HepG2 (cell line): Measurements from ENCODE around the gene C3orf80. TPM values are rescaled to one million over a fixed set of nuclear protein-coding genes. Genes with fewer than 3 reads are reported as not detected.

Experiments
- ATAC-seq: fragments of 200-7000 bp; cut with Tn5 transposase; 3 replicates; pipeline ENCODE4 v1.9.1; 2020; ENCODE audit warnings: mild to moderate bottlenecking, moderate library complexity
- BruUV-seq: library from RNA; stranded (reverse); fragments of 400-500 nt; replicated peaks from 2 replicates; lab custom pipeline; 2021; lab: Mats Ljungman, UMichigan
- CTCF ChIA-PET: fragments of 300-600 bp; formaldehyde crosslinking; extraction: SDS; loops from one replicate; lab custom pipeline; 2021; ENCODE audit warnings: low total read pairs, inconsistent platforms, low intra/inter-chr PET ratio; lab: Yijun Ruan, JAX
- POLR2A ChIA-PET: fragments of 350-600 bp; sonication (Branson Sonifier 250); formaldehyde crosslinking; loops from one replicate; lab custom pipeline; 2020; ENCODE audit warnings: antibody characterized with exemption, inconsistent platforms; lab: Yijun Ruan, JAX
- DNase-seq: peaks from one replicate; pipeline ENCODE4 v3.0.0-alpha.2; 2015; ENCODE audit warnings: low spot score
- FAIRE-seq: peaks from 3 replicates; lab custom pipeline; 2011; peaks lifted over from hg19 to GRCh38; lab: Jason Lieb, UNC
- H2AFZ ChIP-seq: one replicate; pipeline ENCODE4 v1.6.1; 2011; ENCODE audit warnings: low read length, inconsistent platforms
- H3K27ac ChIP-seq: fragments of 300-600 bp; 3 replicates; pipeline ENCODE4 v1.8.0; 2011; ENCODE audit warnings: mixed run types, mild to moderate bottlenecking, mixed read lengths, low read length, inconsistent platforms; ENCODE audit not compliant: insufficient read depth; ENCODE audit errors: extremely low read length
- H3K27me3 ChIP-seq, 2 experiments: fragments of 200-600 bp in 1 of 2; 2 replicates in 1 of 2; 3 replicates in 1 of 2; pipeline versions ENCODE4 v1.6.0 to v1.8.0; 2011; ENCODE audit warnings: low read length in 2 of 2, mild to moderate bottlenecking in 2 of 2, moderate library complexity in 2 of 2, inconsistent platforms in 1 of 2; ENCODE audit not compliant: insufficient read depth in 2 of 2, control insufficient read depth in 1 of 2
- H3K36me3 ChIP-seq, 2 experiments: fragments of 200-600 bp in 1 of 2; replicated peaks in 1 of 2; 2 replicates in 1 of 2; 3 replicates in 1 of 2; pipeline versions ENCODE4 v1.5.1 to v1.8.0; 2011; ENCODE audit warnings: low read length in 2 of 2, inconsistent platforms in 1 of 2; ENCODE audit not compliant: insufficient read depth in 2 of 2, control insufficient read depth in 1 of 2
- H3K4me1 ChIP-seq: 2 replicates; pipeline ENCODE4 v1.5.1; 2012; ENCODE audit warnings: low read length, inconsistent platforms; ENCODE audit not compliant: insufficient read depth
- H3K4me2 ChIP-seq: 2 replicates; pipeline ENCODE4 v1.6.0; 2011; ENCODE audit warnings: low read depth, low read length, inconsistent platforms
- H3K4me3 ChIP-seq, 3 experiments: fragments of 200-600 bp in 1 of 3; sonication (generic), shearing (Covaris generic) in 1 of 3; replicated peaks in 1 of 3; 2 replicates each; pipeline ENCODE4 v1.5.1; 2011 to 2016; ENCODE audit warnings: low read length in 3 of 3, inconsistent platforms in 2 of 3, low read depth in 2 of 3, mild to moderate bottlenecking in 2 of 3, control low read depth in 1 of 3, mixed read lengths in 1 of 3; ENCODE audit not compliant: insufficient read depth in 1 of 3
- H3K79me2 ChIP-seq: one replicate; pipeline ENCODE4 v1.6.1; 2011; ENCODE audit warnings: low read length, inconsistent platforms; ENCODE audit not compliant: insufficient read depth
- H3K9ac ChIP-seq: 2 replicates; pipeline ENCODE4 v1.6.0; 2011; ENCODE audit warnings: mild to moderate bottlenecking, low read depth, low read length, inconsistent platforms; ENCODE audit not compliant: insufficient read depth
- H3K9me3 ChIP-seq: 2 replicates; pipeline ENCODE4 v1.5.1; 2012; ENCODE audit warnings: mild to moderate bottlenecking, low read length
- H4K20me1 ChIP-seq: 2 replicates; pipeline ENCODE4 v1.6.0; 2011; ENCODE audit warnings: inconsistent platforms, mild to moderate bottlenecking, low read length, moderate library complexity; ENCODE audit not compliant: insufficient read depth
- KDM5B ChIP-seq: sonication (generic); formaldehyde crosslinking; IDR thresholded peaks from 2 replicates; pipeline ENCODE4 v1.4.0; 2020; ENCODE audit warnings: missing genetic modification reagents, mild to moderate bottlenecking, borderline replicate concordance
- MAFF ChIP-seq: IDR thresholded peaks from 2 replicates; pipeline ENCODE4 v1.6.1; 2011; ENCODE audit warnings: low read depth, low read length, improper control_type of control experiment
- MAFK ChIP-seq, 2 experiments: IDR thresholded peaks in 1 of 2; conservative IDR thresholded peaks in 1 of 2; 2 replicates each; pipeline ENCODE4 v1.6.1; 2011; ENCODE audit warnings: improper control_type of control experiment in 2 of 2, low read length in 2 of 2
- ONECUT2 ChIP-seq: sonication (generic); formaldehyde crosslinking; IDR thresholded peaks from 2 replicates; pipeline ENCODE4 v1.4.0; 2020; ENCODE audit warnings: missing genetic modification reagents
- POGK ChIP-seq: sonication (generic); formaldehyde crosslinking; conservative IDR thresholded peaks from 2 replicates; pipeline ENCODE4 v1.8.0; 2022; ENCODE audit warnings: mild to moderate bottlenecking, moderate library complexity, missing genetic modification reagents
- RBAK ChIP-seq: sonication (generic); formaldehyde crosslinking; IDR thresholded peaks from 2 replicates; pipeline ENCODE4 v1.5.1; 2020; ENCODE audit warnings: mild to moderate bottlenecking, missing genetic modification reagents
- ZBTB42 ChIP-seq: sonication (generic); formaldehyde crosslinking; IDR thresholded peaks from 2 replicates; pipeline ENCODE4 v1.5.0; 2020; ENCODE audit warnings: mild to moderate bottlenecking, missing genetic modification reagents
- ZNF367 ChIP-seq: sonication (generic); formaldehyde crosslinking; IDR thresholded peaks from 2 replicates; pipeline ENCODE4 v1.4.0; 2020; ENCODE audit warnings: missing genetic modification reagents, borderline replicate concordance
- ZNF550 ChIP-seq: sonication (generic); formaldehyde crosslinking; IDR thresholded peaks from 2 replicates; pipeline ENCODE4 v1.4.0; 2020; ENCODE audit warnings: mild to moderate bottlenecking, missing genetic modification reagents, borderline replicate concordance
- ZNF598 ChIP-seq: sonication (generic); formaldehyde crosslinking; IDR thresholded peaks from 2 replicates; pipeline ENCODE4 v1.5.1; 2020; ENCODE audit warnings: mild to moderate bottlenecking, missing genetic modification reagents, borderline replicate concordance
- WGBS: methylation state at CpG from one replicate; pipeline ENCODE4 v1.1.6; 2017; ENCODE audit warnings: low lambda C conversion rate; 5-methylcytosine and 5-hydroxymethylcytosine counted together
- in situ Hi-C: cut with HindIII; loops from 2 replicates; pipeline ENCODE4 v1.10.0; 2017; ENCODE audit warnings: low pct_unique_long_range_greater_than_20kb; ENCODE audit not compliant: extremely low pct_ligation_motif_present
- intact Hi-C: fragments of 100-400 bp; cut with micrococcal nuclease; formaldehyde crosslinking; loops from one replicate; pipeline ENCODE4 v1.10.0; 2022; ENCODE audit not compliant: unreplicated experiment
- polyA plus RNA-seq, 8 experiments: library from polyadenylated mRNA; depleted of rRNA in 3 of 8; stranded (reverse) in 7 of 8; unstranded in 1 of 8; fragments of >200 nt; fragmentation: Illumina TruSeq in 4 of 8; extraction: Trizol in 4 of 8; gene quantifications; 2 replicates each; pipeline versions ENCODE4 v1.2.1 to v1.2.3, GENCODE V29; 2011 to 2016; ENCODE audit warnings: low read depth in 4 of 8, missing spikeins in 1 of 8, mixed read lengths in 1 of 8; ENCODE audit not compliant: insufficient read depth in 1 of 8
- total RNA-seq, 5 experiments: library from RNA; depleted of rRNA; stranded (reverse); fragments of >200 nt; fragmentation: Illumina TruSeq; extraction: Trizol; gene quantifications; 2 replicates each; pipeline ENCODE4 v1.2.3, GENCODE V29; 2016; ENCODE audit warnings: low read depth in 1 of 5

The C3orf80 gene
- total and polyA plus RNA-seq, 2 of the 13 experiments (the other 11 are each of a cell fraction or from before 2014, with no cell fraction given) = 0.03 to 0.04 TPM

- Histone ChIP-seq H3K4me3 (no peak overlapping the region), H4K20me1 (no peaks in the 10 kb centered on the region), H3K79me2 (no peaks in the 10 kb centered on the region), H3K4me2 (no peak overlapping the region), H3K9me3 (no peaks in the 10 kb centered on the region), H3K27ac (no peak overlapping the region), H2AFZ (no peak overlapping the region), H3K4me1 (no peaks in the 10 kb centered on the region), H3K9ac (no peak overlapping the region), H3K36me3 (no peaks in the 10 kb centered on the region), H3K27me3 (peaks cover 0 to 23% of the 10 kb centered on the region in 2 experiments; a peak in 3 of 5 replicates)
- DNase-seq = no peak
- no peak for FAIRE-seq
- intact Hi-C loops = no loop called here
- ChIA-PET POLR2A (no interaction called here), CTCF (no interaction called here)
- ATAC-seq = no peak
- no TSS peak for BruUV-seq
- WGBS = 90% methylated on average over 2 of the region's 2 CpGs
- in situ Hi-C loops = no loop called here
- TF ChIP-seq MAFK (conservative IDR thresholded peaks at IDR 0.05 in 1 of 2, IDR thresholded peaks at IDR 0.05 in 1 of 2; ENCODE audit: low read length in 2 of 2) (peak; percentile 30 to 44; a peak in 2 of 4 replicates), ONECUT2 (CRISPR knock-in tag) (no peak), ZNF367 (CRISPR knock-in tag) (no peak), POGK (CRISPR knock-in tag) (no peak), ZBTB42 (CRISPR knock-in tag) (no peak), ZNF550 (CRISPR knock-in tag) (no peak), RBAK (CRISPR knock-in tag) (no peak), KDM5B (CRISPR knock-in tag) (no peak), MAFF (0 out of 2 replicates have a peak, but pooled peaks have one; percentile 24), ZNF598 (no peak)
These were observed 5.2 kb upstream of the C3orf80 start for GRCh38 chr3:160220038-160220437.
